GM23248 (cell line): ENCODE measurements around the gene CSPG5. TPM values are rescaled to one million over a fixed set of nuclear protein-coding genes. Genes with fewer than 3 reads are reported as not detected.

Experiments used
- DNase-seq: peaks from one replicate; pipeline ENCODE4 v3.0.0-alpha.2; 2015
- H2AFZ ChIP-seq: fragments of 200-600 bp; sonication (generic); 2 replicates; pipeline ENCODE4 v1.6.1; 2016; ENCODE audit warnings: antibody characterized with exemption
- H3F3A ChIP-seq: fragments of 200-600 bp; sonication (generic); 2 replicates; pipeline ENCODE4 v1.6.1; 2016; ENCODE audit warnings: mild to moderate bottlenecking, antibody characterized with exemption, mixed run types; ENCODE audit not compliant: insufficient read depth
- H3K27ac ChIP-seq: fragments of 200-600 bp; sonication (generic); 2 replicates; pipeline ENCODE4 v1.5.1; 2016; ENCODE audit warnings: mild to moderate bottlenecking
- H3K27me3 ChIP-seq: fragments of 200-600 bp; sonication (generic); replicated peaks from 2 replicates; pipeline ENCODE4 v1.6.1; 2016; ENCODE audit warnings: mild to moderate bottlenecking; ENCODE audit not compliant: insufficient read depth
- H3K36me3 ChIP-seq: fragments of 200-600 bp; sonication (generic); 2 replicates; pipeline ENCODE4 v1.6.1; 2016; ENCODE audit warnings: low read depth, mild to moderate bottlenecking
- H3K4me1 ChIP-seq: fragments of 200-600 bp; sonication (generic); 2 replicates; pipeline ENCODE4 v1.6.1; 2016; ENCODE audit warnings: mild to moderate bottlenecking; ENCODE audit not compliant: insufficient read depth
- H3K4me2 ChIP-seq: fragments of 200-600 bp; sonication (generic); one replicate; pipeline ENCODE4 v1.6.1; 2016; ENCODE audit warnings: mild to moderate bottlenecking; ENCODE audit not compliant: unreplicated experiment
- H3K4me3 ChIP-seq: fragments of 200-600 bp; sonication (generic); 2 replicates; pipeline ENCODE4 v1.5.1; 2016; ENCODE audit warnings: mild to moderate bottlenecking
- H3K79me2 ChIP-seq: fragments of 200-600 bp; sonication (generic); 2 replicates; pipeline ENCODE4 v1.6.1; 2016; ENCODE audit warnings: mild to moderate bottlenecking; ENCODE audit not compliant: insufficient read depth
- H3K9ac ChIP-seq: fragments of 200-600 bp; sonication (generic); 2 replicates; pipeline ENCODE4 v1.6.1; 2016; ENCODE audit warnings: mild to moderate bottlenecking
- H3K9me2 ChIP-seq: fragments of 200-600 bp; sonication (generic); 2 replicates; pipeline ENCODE4 v1.6.1; 2016; ENCODE audit warnings: mixed run types, mild to moderate bottlenecking, moderate library complexity; ENCODE audit not compliant: insufficient read depth
- H3K9me3 ChIP-seq: fragments of 200-600 bp; sonication (generic); one replicate; pipeline ENCODE4 v1.6.1; 2017; ENCODE audit warnings: low read depth
- H4K20me1 ChIP-seq: fragments of 200-600 bp; sonication (generic); 2 replicates; pipeline ENCODE4 v1.6.0; 2016; ENCODE audit not compliant: insufficient read depth
- EZH2 ChIP-seq: fragments of 200-600 bp; sonication (generic); IDR thresholded peaks from 2 replicates; pipeline ENCODE4 v1.6.1; 2018; ENCODE audit warnings: antibody characterized with exemption, mild to moderate bottlenecking; ENCODE audit not compliant: insufficient read depth, poor library complexity, severe bottlenecking
- EZH2phosphoT487 ChIP-seq: fragments of 200-600 bp; sonication (generic); IDR thresholded peaks from 2 replicates; pipeline ENCODE4 v1.6.1; 2018; ENCODE audit warnings: antibody characterized with exemption, moderate library complexity, mild to moderate bottlenecking, low read depth; ENCODE audit not compliant: insufficient read depth
- WGBS, 2 experiments: methylation state at CpG; one replicate each; pipeline ENCODE4 v1.1.6; 2015 to 2017; ENCODE audit warnings: low lambda C conversion rate in 2 of 2, low coverage in 1 of 2; ENCODE audit errors: missing lambda C conversion rate in 2 of 2; 5-methylcytosine and 5-hydroxymethylcytosine counted together
- in situ Hi-C: fragments of 300-500 bp; cut with MboI; formaldehyde crosslinking; loops from 2 replicates; pipeline ENCODE4 v1.15.0; 2020
- polyA plus RNA-seq: library from polyadenylated mRNA; unstranded; fragments of >200 nt; fragmentation: Nextera tagmentation; extraction: Ambion mirVana; gene quantifications from 2 replicates; pipeline ENCODE4 v1.2.1, GENCODE V29; 2016
- total RNA-seq: library from RNA; depleted of rRNA; stranded (reverse); fragments of >200 nt; shearing (Covaris generic); gene quantifications from 2 replicates; pipeline ENCODE4 v1.2.3, GENCODE V29; 2014

Gene CSPG5
- total and polyA plus RNA-seq, 2 experiments from 2014 or later = 0.54 TPM; not detected in 1

GRCh38 chr3:47540281-47540680 is 38.4 kb downstream of the CSPG5 start:
- Histone ChIP-seq H3K27ac (no peak overlapping the region), H3K9ac (no peak overlapping the region), H2AFZ (no peak overlapping the region), H3K4me2 (no peak overlapping the region), H3K9me2 (no peaks in the 10 kb centered on the region), H3K27me3 (no peaks in the 10 kb centered on the region), H3K79me2 (no peaks in the 10 kb centered on the region), H3F3A (no peaks in the 10 kb centered on the region), H3K4me1 (no peaks in the 10 kb centered on the region), H3K4me3 (no peak overlapping the region), H3K36me3 (no peaks in the 10 kb centered on the region), H4K20me1 (no peaks in the 10 kb centered on the region), H3K9me3 (no peaks in the 10 kb centered on the region)
- in situ Hi-C loops = no loop called here
- peak; percentile 68 for DNase-seq
- 88 to 91% methylated on average over 3 to 4 of the region's 4 CpGs for WGBS, 2 experiments
- TF ChIP-seq EZH2phosphoT487 (no peak), EZH2 (no peak)

- WGBS, 2 experiments = 38 to 51% methylated on average over 6 of the region's 6 CpGs
- in situ Hi-C loops = no loop called here
- no peaks in the 10 kb centered on the region for H3K36me3 ChIP-seq
These were observed 41.7 kb downstream of the CSPG5 start for GRCh38 chr3:47536967-47537366.

GRCh38 chr3:47536221-47536891 is 42.3 kb downstream of the CSPG5 start:
- in situ Hi-C loops = no loop called here
- WGBS, 2 experiments = 77 to 78% methylated on average over 17 to 18 of the region's 19 CpGs
- DNase-seq = no peak

More at GRCh38 chr3:47536967-47537366, 41.7 kb downstream of the CSPG5 start:
- H3K9me2 ChIP-seq = no peaks in the 10 kb centered on the region
- TF ChIP-seq EZH2phosphoT487 (no peak), EZH2 (no peak)
- H3F3A ChIP-seq = no peaks in the 10 kb centered on the region
- no peak overlapping the region for H2AFZ ChIP-seq
- DNase-seq = no peak
- no peaks in the 10 kb centered on the region for H4K20me1 ChIP-seq
- no peak overlapping the region for H3K9ac ChIP-seq
- no peak overlapping the region for H3K27ac ChIP-seq
- H3K4me2 ChIP-seq = no peak overlapping the region
- H3K4me3 ChIP-seq = no peak overlapping the region
- no peaks in the 10 kb centered on the region; the same call in 1 of the 2 replicates for H3K27me3 ChIP-seq
- H3K9me3 ChIP-seq = no peaks in the 10 kb centered on the region
- no peaks in the 10 kb centered on the region for H3K79me2 ChIP-seq
- no peaks in the 10 kb centered on the region for H3K4me1 ChIP-seq

GRCh38 chr3:47533996-47534454 is 44.6 kb downstream of the CSPG5 start:
- DNase-seq = no peak
- in situ Hi-C loops = no loop called here
- Histone ChIP-seq H3K9me2 (no peaks in the 10 kb centered on the region), H3K9ac (no peak overlapping the region), H3K4me2 (no peak overlapping the region), H3K36me3 (no peaks in the 10 kb centered on the region), H3K4me1 (no peaks in the 10 kb centered on the region), H3K9me3 (no peaks in the 10 kb centered on the region), H3K79me2 (no peaks in the 10 kb centered on the region), H2AFZ (no peak overlapping the region), H3F3A (no peaks in the 10 kb centered on the region), H4K20me1 (no peaks in the 10 kb centered on the region), H3K4me3 (no peak overlapping the region), H3K27ac (no peak overlapping the region), H3K27me3 (no peaks in the 10 kb centered on the region; the same call in 1 of the 2 replicates)
- no peak for TF ChIP-seq EZH2phosphoT487
- no peak for TF ChIP-seq EZH2
- WGBS, 2 experiments = 43 to 45% methylated on average over 5 of the region's 5 CpGs

More at GRCh38 chr3:47536221-47536891, 42.3 kb downstream of the CSPG5 start:
- H3K27ac ChIP-seq = no peak overlapping the region
- H3K4me3 ChIP-seq = no peak overlapping the region
- no peaks in the 10 kb centered on the region for H3K79me2 ChIP-seq
- no peaks in the 10 kb centered on the region for H3K9me2 ChIP-seq
- TF ChIP-seq EZH2 = no peak
- no peak for TF ChIP-seq EZH2phosphoT487
- H3K27me3 ChIP-seq = no peaks in the 10 kb centered on the region; the same call in 1 of the 2 replicates
- no peaks in the 10 kb centered on the region for H3K36me3 ChIP-seq
- no peak overlapping the region for H3K4me2 ChIP-seq
- no peaks in the 10 kb centered on the region for H4K20me1 ChIP-seq
- no peaks in the 10 kb centered on the region for H3K4me1 ChIP-seq
- H3K9me3 ChIP-seq = no peaks in the 10 kb centered on the region
- H3F3A ChIP-seq = no peaks in the 10 kb centered on the region
- no peak overlapping the region for H3K9ac ChIP-seq
- no peak overlapping the region for H2AFZ ChIP-seq
